Activated CD4-positive, alpha-beta T cell treated with anti-CD3 and anti-CD28 coated beads for 36 hours (primary cell): ENCODE measurements around the gene CFAP141. TPM values are rescaled to one million over a fixed set of nuclear protein-coding genes. Genes with fewer than 3 reads are reported as not detected.
"Not testable (repeated sequence)": the region's sequence is repeated elsewhere in the genome, so short reads cannot be mapped to it uniquely, and the experiment has no call there.

Source experiments
- ATAC-seq: fragments of 200-7000 bp; cut with Tn5 transposase; one replicate; pipeline ENCODE4 v1.10.0; 2021; ENCODE audit warnings: mild to moderate bottlenecking, moderate library complexity
- CTCF ChIA-PET: fragments of 350-600 bp; sonication (Branson Sonifier 250); formaldehyde crosslinking; loops from one replicate; lab custom pipeline; 2021; ENCODE audit warnings: antibody characterized with exemption; lab: Charles Lee
- POLR2A ChIA-PET: fragments of 350-600 bp; sonication (Branson Sonifier 250); formaldehyde crosslinking; loops from one replicate; lab custom pipeline; 2021; ENCODE audit warnings: antibody characterized with exemption, inconsistent platforms; lab: Charles Lee
- DNase-seq: peaks from one replicate; pipeline ENCODE4 v3.0.0-alpha.2; 2020
- H3K27ac Mint-ChIP-seq: one replicate; pipeline ENCODE4 v1.8.0; 2021; ENCODE audit warnings: mixed read lengths
- H3K27me3 Mint-ChIP-seq: one replicate; pipeline ENCODE4 v1.8.0; 2021; ENCODE audit warnings: mixed read lengths
- H3K36me3 Mint-ChIP-seq: one replicate; pipeline ENCODE4 v1.8.0; 2021; ENCODE audit warnings: low read depth, mixed read lengths
- H3K4me1 Mint-ChIP-seq: one replicate; pipeline ENCODE4 v1.8.0; 2021; ENCODE audit warnings: mixed read lengths
- H3K4me3 Mint-ChIP-seq: one replicate; pipeline ENCODE4 v1.8.0; 2021; ENCODE audit warnings: mild to moderate bottlenecking, moderate library complexity, mixed read lengths
- H3K9me3 Mint-ChIP-seq: one replicate; pipeline ENCODE4 v1.8.0; 2021; ENCODE audit warnings: low read depth, mixed read lengths
- intact Hi-C, 2 experiments: fragments of 100-400 bp; cut with DNase I in 1 of 2; cut with micrococcal nuclease in 1 of 2; formaldehyde crosslinking; loops; one replicate each; pipeline versions ENCODE4 v1.14.2 to v1.15.1; 2022 to 2024; cut with DNase I, micrococcal nuclease
- total RNA-seq, 2 experiments: library from RNA; stranded (reverse); gene quantifications; one replicate each; pipeline ENCODE4 v1.2.3, GENCODE V29; 2021

The CFAP141 gene
- not detected for total RNA-seq

DNA sequence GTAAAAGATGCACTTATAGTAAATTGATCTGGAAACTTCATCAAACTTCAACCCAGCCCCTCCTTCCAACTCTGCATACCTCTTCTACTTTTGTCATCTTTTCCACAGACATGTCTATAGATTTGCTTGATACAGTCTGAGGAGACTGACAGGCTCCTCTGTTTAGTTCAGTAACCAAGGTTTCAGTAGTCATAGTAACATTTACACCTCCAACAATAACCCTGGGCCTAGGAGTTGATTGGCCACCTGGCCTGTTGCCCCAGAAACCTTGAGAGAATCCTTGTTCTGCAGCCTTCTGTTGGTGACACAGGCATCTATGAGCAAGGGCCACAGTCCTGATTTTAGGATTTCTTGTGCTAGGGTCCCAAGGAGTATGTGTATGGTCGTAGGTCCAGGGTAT is at the start of gene CFAP141:
CFAP141 (minus strand) TSS at position 138 of the 400 bp plus-strand sequence; CDS start at position 112, 26 bp downstream.
- no peaks in the 10 kb centered on the region for H3K9me3 Mint-ChIP-seq
- H3K36me3 Mint-ChIP-seq: peaks cover 39% of the 10 kb centered on the region
- peaks cover 45% of the 10 kb centered on the region for H3K4me1 Mint-ChIP-seq
- ATAC-seq: peak; percentile 89
- H3K27ac Mint-ChIP-seq: peak within 1 kb of the TSS; percentile 72
- POLR2A ChIA-PET: no interaction called here
- CTCF ChIA-PET: no interaction called here
- peak; percentile 40 for DNase-seq
- H3K4me3 Mint-ChIP-seq: no peak within 1 kb of the TSS
- intact Hi-C loops: loop anchor here (1.0 to 5.0 kb wide), 2 partner anchors 14 to 341 kb away; partner anchors contain the start of gene UBAP2L (in 2 of the 2)
- H3K27me3 Mint-ChIP-seq: no peaks in the 10 kb centered on the region

DNA sequence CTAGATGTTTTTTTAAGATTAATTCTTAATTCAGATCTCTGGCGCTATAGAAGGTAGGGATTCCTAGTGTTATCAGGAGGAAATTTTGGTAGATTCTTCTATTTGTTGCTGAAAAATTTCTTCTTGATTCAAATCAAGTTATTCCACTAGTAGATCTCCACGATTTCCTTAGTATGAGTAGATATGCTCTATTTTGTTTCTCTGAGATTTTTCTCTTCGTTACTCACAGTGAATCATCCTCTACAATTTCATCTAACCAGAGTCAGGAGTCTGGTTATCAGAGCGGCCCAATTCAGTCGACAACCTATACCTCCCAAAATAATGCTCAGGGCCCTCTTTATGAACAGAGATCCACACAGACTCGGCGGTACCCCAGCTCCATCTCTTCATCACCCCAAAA is 47.5 kb upstream of the CFAP141 start:
- POLR2A ChIA-PET: no interaction called here
- H3K27ac Mint-ChIP-seq: no peak overlapping the region

GRCh38 chr1:154241703-154242351 is 35.7 kb upstream of the CFAP141 start:
- peak; percentile 67 for ATAC-seq
- no peak overlapping the region for H3K4me3 Mint-ChIP-seq
- POLR2A ChIA-PET: no interaction called here

More for the DNA sequence above, 47.5 kb upstream of the CFAP141 start:
- Mint-ChIP-seq H3K36me3 (peaks cover 72% of the 10 kb centered on the region), H3K4me3 (no peak overlapping the region), H3K4me1 (no peaks in the 10 kb centered on the region), H3K9me3 (no peaks in the 10 kb centered on the region), H3K27me3 (no peaks in the 10 kb centered on the region)
- DNase-seq (no peak), ATAC-seq (no peak)
- intact Hi-C loops: no loop called here
- CTCF ChIA-PET: no interaction called here

DNA sequence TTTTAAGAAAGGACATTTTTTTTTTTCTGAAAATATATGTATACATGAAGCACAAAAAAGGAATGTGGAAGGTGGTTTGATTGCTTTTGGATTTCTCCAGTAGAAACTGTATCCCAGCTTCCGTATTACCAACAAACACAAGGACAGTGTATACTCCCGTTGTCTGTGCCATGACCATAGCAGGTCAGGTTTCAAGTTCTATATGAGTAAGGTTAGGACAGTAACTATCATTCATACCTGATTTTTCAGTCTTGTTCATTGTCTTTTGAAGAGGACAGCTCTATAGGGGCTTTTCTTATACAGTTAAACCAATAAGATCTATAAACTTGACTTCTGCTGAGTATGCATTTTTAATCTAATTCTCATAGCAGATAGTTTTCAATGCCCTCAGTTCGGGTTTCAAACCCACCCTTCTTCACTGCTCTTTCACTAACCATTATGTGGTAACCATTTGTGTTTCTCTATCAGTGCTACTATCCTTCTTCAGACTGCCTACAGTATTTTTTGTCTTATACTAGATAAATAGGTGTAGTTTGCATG is 34.2 kb upstream of the CFAP141 start:
- intact Hi-C loops: loop anchor here in 1 of 2 experiments (2.0 kb wide), 1 partner anchor 24 kb away; no protein-coding TSS in a partner anchor
- ChIA-PET CTCF (interaction anchor here (1.0 to 1.1 kb wide), 2 partner anchors 41 to 72 kb away, joined by 3 read pairs; no protein-coding TSS in a partner anchor), POLR2A (no interaction called here)
- Mint-ChIP-seq H3K36me3 (peaks cover 78% of the 10 kb centered on the region), H3K27ac (no peak overlapping the region), H3K4me1 (peaks cover 34% of the 10 kb centered on the region), H3K4me3 (no peak overlapping the region), H3K27me3 (no peaks in the 10 kb centered on the region), H3K9me3 (no peaks in the 10 kb centered on the region)
- DNase-seq (no peak), ATAC-seq (no peak)

More at GRCh38 chr1:154241703-154242351, 35.7 kb upstream of the CFAP141 start:
- CTCF ChIA-PET: interaction anchor here (1.0 to 1.1 kb wide), 2 partner anchors 23 to 42 kb away, joined by 3 read pairs; no protein-coding TSS in a partner anchor
- Mint-ChIP-seq H3K27me3 (no peaks in the 10 kb centered on the region), H3K36me3 (peaks cover 79% of the 10 kb centered on the region), H3K27ac (peak overlapping the region; percentile 68), H3K9me3 (no peaks in the 10 kb centered on the region), H3K4me1 (peaks cover 36% of the 10 kb centered on the region)
- intact Hi-C loops: loop anchor here in 1 of 2 experiments (2.0 kb wide), 2 partner anchors 19 to 23 kb away; no protein-coding TSS in a partner anchor
- no peak for DNase-seq

- ChIA-PET POLR2A (no interaction called here), CTCF (interaction anchor here (1.0 kb wide), 1 partner anchor 40 kb away, joined by 3 read pairs; no protein-coding TSS in a partner anchor)
- DNase-seq (no peak), ATAC-seq (no peak)
- intact Hi-C loops: no loop called here
- Mint-ChIP-seq H3K4me3 (no peak overlapping the region), H3K4me1 (peaks cover 34% of the 10 kb centered on the region), H3K36me3 (peaks cover 77% of the 10 kb centered on the region), H3K27me3 (no peaks in the 10 kb centered on the region), H3K27ac (peak overlapping the region; percentile 64), H3K9me3 (no peaks in the 10 kb centered on the region)
These were observed 33.4 kb upstream of the CFAP141 start for GRCh38 chr1:154239491-154239890.

DNA sequence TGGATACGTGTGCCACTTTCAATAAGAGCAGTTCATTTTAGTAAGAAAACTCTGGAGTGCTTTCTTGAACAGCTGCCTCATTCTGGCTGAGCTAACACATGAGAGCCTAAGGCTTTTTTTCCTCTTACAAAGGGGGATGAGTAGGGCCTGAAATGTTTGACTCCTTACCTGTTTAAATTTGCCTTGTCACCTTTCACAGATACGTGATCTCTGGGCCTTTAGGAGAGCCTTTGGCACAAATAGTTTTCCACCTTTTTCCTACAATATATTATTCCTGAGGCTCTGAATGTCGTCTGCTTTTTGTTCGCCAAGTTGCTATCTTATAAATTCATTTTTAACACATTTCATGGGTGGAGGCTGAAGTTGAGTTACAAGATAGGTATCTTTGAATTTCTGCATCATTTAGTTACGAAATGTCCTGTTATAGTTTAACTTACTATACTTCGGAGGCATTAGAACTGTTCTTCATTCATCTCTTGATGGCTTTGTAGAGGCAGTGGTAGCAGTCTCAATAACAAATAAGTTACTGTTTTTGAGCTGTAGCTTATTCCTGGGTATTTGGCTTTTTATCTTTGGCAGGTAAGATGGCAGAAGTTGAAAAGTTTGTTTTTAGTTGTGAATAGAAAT is 31.9 kb upstream of the CFAP141 start:
- POLR2A ChIA-PET: interaction anchor here (0.6 kb wide), 1 partner anchor 22 kb away, joined by 3 read pairs; no protein-coding TSS in a partner anchor
- no peak for ATAC-seq
- Mint-ChIP-seq H3K9me3 (no peaks in the 10 kb centered on the region), H3K4me3 (no peak overlapping the region), H3K36me3 (peaks cover 71% of the 10 kb centered on the region), H3K27ac (peak overlapping the region; percentile 77), H3K27me3 (no peaks in the 10 kb centered on the region), H3K4me1 (peaks cover 34% of the 10 kb centered on the region)
- intact Hi-C loops: loop anchor here in 1 of 2 experiments (1.0 kb wide), 1 partner anchor 8 kb away; no protein-coding TSS in a partner anchor
- CTCF ChIA-PET: interaction anchor here (1.2 to 1.3 kb wide), 2 partner anchors 10 to 38 kb away, joined by 3 to 4 read pairs; no protein-coding TSS in a partner anchor
- DNase-seq: no peak

DNA sequence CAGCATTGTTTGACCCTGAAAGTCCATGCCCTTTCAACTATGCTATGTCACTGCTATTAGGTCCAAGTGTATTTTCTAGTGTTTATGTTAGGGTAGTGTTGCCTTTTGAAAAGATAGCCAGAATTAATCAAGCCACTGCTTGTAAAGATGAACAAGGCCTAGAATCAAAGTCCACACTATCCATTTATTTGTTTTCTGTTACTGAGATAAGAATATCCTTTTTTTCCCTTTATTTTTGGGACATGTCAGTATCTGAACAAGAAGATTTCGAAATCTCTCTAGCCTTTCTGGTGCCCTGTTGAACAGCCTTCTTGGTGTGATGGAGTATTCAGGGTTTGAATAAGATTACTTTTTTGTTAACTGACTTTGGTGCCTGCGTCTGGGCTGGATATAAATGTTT is 31.3 kb upstream of the CFAP141 start:
- H3K4me3 Mint-ChIP-seq: no peak overlapping the region
- peaks cover 65% of the 10 kb centered on the region for H3K36me3 Mint-ChIP-seq
- no peaks in the 10 kb centered on the region for H3K9me3 Mint-ChIP-seq
- H3K27ac Mint-ChIP-seq: no peak overlapping the region
- CTCF ChIA-PET: interaction anchor here (1.2 kb wide), 1 partner anchor 11 kb away, joined by 3 read pairs; no protein-coding TSS in a partner anchor
- ATAC-seq: no peak
- H3K4me1 Mint-ChIP-seq: peaks cover 32% of the 10 kb centered on the region
- no peaks in the 10 kb centered on the region for H3K27me3 Mint-ChIP-seq
- POLR2A ChIA-PET: no interaction called here
- DNase-seq: no peak
- intact Hi-C loops: loop anchor here in 1 of 2 experiments (1.0 kb wide), 1 partner anchor 9 kb away; no protein-coding TSS in a partner anchor

DNA sequence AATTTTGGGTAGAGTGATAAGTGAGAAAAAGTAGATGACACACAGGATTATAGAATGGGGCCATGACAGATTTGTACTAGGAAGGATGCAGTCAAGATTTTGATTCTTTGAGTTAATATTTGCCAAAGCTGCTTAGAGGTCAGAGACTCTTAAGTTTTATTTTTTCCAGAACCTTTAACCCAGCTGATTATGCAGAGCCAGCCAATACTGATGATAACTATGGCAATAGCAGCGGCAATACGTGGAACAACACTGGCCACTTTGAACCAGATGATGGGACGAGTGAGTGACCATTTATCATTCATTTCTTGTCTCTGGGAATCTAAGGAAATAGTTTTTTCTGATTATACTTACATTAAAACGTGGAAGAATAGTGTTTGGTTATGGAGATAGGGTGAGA is 30.7 kb upstream of the CFAP141 start:
- Mint-ChIP-seq H3K9me3 (no peaks in the 10 kb centered on the region), H3K27me3 (no peaks in the 10 kb centered on the region), H3K4me1 (peaks cover 27% of the 10 kb centered on the region), H3K27ac (peak overlapping the region; percentile 17), H3K36me3 (peaks cover 64% of the 10 kb centered on the region), H3K4me3 (no peak overlapping the region)
- POLR2A ChIA-PET: no interaction called here
- CTCF ChIA-PET: no interaction called here
- no peak for DNase-seq
- intact Hi-C loops: loop anchor here in 1 of 2 experiments (1.0 kb wide), 1 partner anchor 9 kb away; no protein-coding TSS in a partner anchor
- ATAC-seq: no peak

- H3K9me3 Mint-ChIP-seq, H3K4me3 Mint-ChIP-seq, H3K4me1 Mint-ChIP-seq, H3K27me3 Mint-ChIP-seq, POLR2A ChIA-PET, intact Hi-C loops, DNase-seq, ATAC-seq, H3K27ac Mint-ChIP-seq, CTCF ChIA-PET: not testable (repeated sequence)
- peaks cover 69% of the 10 kb centered on the region for H3K36me3 Mint-ChIP-seq
These were observed 27.0 kb upstream of the CFAP141 start for GRCh38 chr1:154233127-154233526.

- CTCF ChIA-PET: interaction anchor here (0.6 to 1.0 kb wide), 4 partner anchors 23 to 395 kb away, joined by 3 to 5 read pairs (median 3); no protein-coding TSS in a partner anchor
- H3K4me1 Mint-ChIP-seq, DNase-seq, H3K27me3 Mint-ChIP-seq, intact Hi-C loops, H3K9me3 Mint-ChIP-seq, H3K27ac Mint-ChIP-seq, ATAC-seq, H3K4me3 Mint-ChIP-seq, POLR2A ChIA-PET: not testable (repeated sequence)
- H3K36me3 Mint-ChIP-seq: peaks cover 68% of the 10 kb centered on the region
These were observed 25.0 kb upstream of the CFAP141 start for GRCh38 chr1:154231112-154231511.

GRCh38 chr1:154225370-154225769 is 19.2 kb upstream of the CFAP141 start:
- ATAC-seq (no peak), DNase-seq (no peak)
- Mint-ChIP-seq H3K27ac (peak overlapping the region; percentile 58), H3K27me3 (no peaks in the 10 kb centered on the region), H3K36me3 (peaks cover 77% of the 10 kb centered on the region), H3K4me3 (no peak overlapping the region), H3K9me3 (peaks cover 5% of the 10 kb centered on the region), H3K4me1 (peaks cover 51% of the 10 kb centered on the region)
- intact Hi-C loops: no loop called here
- ChIA-PET POLR2A (interaction anchor here (0.6 kb wide), 1 partner anchor 49 kb away, joined by 3 read pairs; no protein-coding TSS in a partner anchor), CTCF (interaction anchor here (1.4 kb wide), 1 partner anchor 19 kb away, joined by 3 read pairs; no protein-coding TSS in a partner anchor)
